BLaER1 treated with 17β-estradiol and CSF1 and Interleukin-3, amounts not matched to agents 10 nM and 100 nM (cell line): ENCODE results near the gene CEP83.

Experiments
- H3K27ac ChIP-seq, 11 experiments: shearing (Covaris generic); formaldehyde crosslinking; 2 replicates each; pipeline ENCODE4 v1.8.1; 2022
- H3K27me3 ChIP-seq, 11 experiments: shearing (Covaris generic); formaldehyde crosslinking; 2 replicates each; pipeline ENCODE4 v1.8.1; 2022
- H3K36me3 ChIP-seq, 11 experiments: shearing (Covaris generic); formaldehyde crosslinking; 2 replicates each; pipeline ENCODE4 v1.8.1; 2022
- H3K4me1 ChIP-seq, 10 experiments: shearing (Covaris generic); formaldehyde crosslinking; 2 replicates each; pipeline ENCODE4 v1.8.1; 2022
- H3K4me2 ChIP-seq, 11 experiments: shearing (Covaris generic); formaldehyde crosslinking; 2 replicates each; pipeline ENCODE4 v1.8.1; 2022
- H3K4me3 ChIP-seq, 10 experiments: shearing (Covaris generic); formaldehyde crosslinking; 2 replicates each; pipeline ENCODE4 v1.8.1; 2022
- H3K9ac ChIP-seq, 11 experiments: shearing (Covaris generic); formaldehyde crosslinking; 2 replicates each; pipeline ENCODE4 v1.8.1; 2022
- H3K9me3 ChIP-seq, 11 experiments: shearing (Covaris generic); formaldehyde crosslinking; replicated peaks in 1 of 11; 2 replicates each; pipeline ENCODE4 v1.8.1; 2022
- H4K20me1 ChIP-seq, 11 experiments: shearing (Covaris generic); formaldehyde crosslinking; 2 replicates each; pipeline ENCODE4 v1.8.1; 2022
- Cebpa-rat ChIP-seq, 11 experiments: shearing (Covaris generic); IDR thresholded peaks; 2 replicates each; pipeline ENCODE4 v1.8.1; 2022

The CEP83 gene

GRCh38 chr12:94260717-94261116 lies 198.9 kb downstream of the CEP83 start:
- H3K27me3 ChIP-seq, result no peaks in the 10 kb centered on the region
- no peaks in the 10 kb centered on the region for H3K9me3 ChIP-seq
- H3K4me1 ChIP-seq, result peaks cover 26 to 41% (median 31%) of the 10 kb centered on the region in 10 experiments
- H3K4me2 ChIP-seq, result no peak overlapping the region
- H3K4me3 ChIP-seq, result no peak overlapping the region
- H3K36me3 ChIP-seq, result peaks cover 0 to 30% (median 0%) of the 10 kb centered on the region in 11 experiments; a peak in 7 of 22 replicates
- no peak overlapping the region for H3K27ac ChIP-seq
- H4K20me1 ChIP-seq, result no peaks in the 10 kb centered on the region
- TF ChIP-seq Cebpa-rat (IDR thresholded peaks at IDR 0.05), result no peak
- no peak overlapping the region for H3K9ac ChIP-seq

DNA sequence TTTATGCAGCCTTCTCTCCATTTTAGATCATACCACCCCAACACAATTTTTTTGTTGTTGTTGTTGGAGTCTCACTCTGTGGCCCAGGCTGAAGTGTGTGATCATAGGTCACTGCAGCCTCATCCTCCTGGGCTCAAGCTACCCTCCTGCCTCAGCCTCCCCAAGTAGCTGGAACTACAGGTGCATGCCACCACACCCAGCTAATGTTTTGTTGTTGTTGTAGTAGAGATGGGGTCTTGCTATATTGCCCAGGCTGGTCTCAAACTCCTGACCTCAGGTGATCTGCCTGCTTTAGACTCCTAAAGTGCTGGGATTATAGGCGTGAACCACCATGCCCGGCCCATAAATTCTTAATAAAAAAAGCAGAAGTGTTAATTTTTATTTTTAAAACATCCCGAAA lies 199.7 kb downstream of the CEP83 start:
- Histone ChIP-seq H3K4me3 (no peak overlapping the region), H3K36me3 (peaks cover 0 to 36% (median 0%) of the 10 kb centered on the region in 11 experiments; a peak in 8 of 22 replicates), H3K27ac (no peak overlapping the region), H3K4me1 (peaks cover 26 to 36% (median 30%) of the 10 kb centered on the region in 10 experiments), H3K9me3 (no peaks in the 10 kb centered on the region), H4K20me1 (no peaks in the 10 kb centered on the region), H3K4me2 (no peak overlapping the region), H3K9ac (no peak overlapping the region), H3K27me3 (no peaks in the 10 kb centered on the region)
- TF ChIP-seq Cebpa-rat (IDR thresholded peaks at IDR 0.05), result no peak

GRCh38 chr12:94258593-94258992 lies 201.1 kb downstream of the CEP83 start:
- no peaks in the 10 kb centered on the region for H3K9me3 ChIP-seq
- no peaks in the 10 kb centered on the region for H3K27me3 ChIP-seq
- H3K4me1 ChIP-seq, result peaks cover 19 to 29% (median 22%) of the 10 kb centered on the region in 10 experiments
- no peak overlapping the region for H3K27ac ChIP-seq
- no peak for TF ChIP-seq Cebpa-rat (IDR thresholded peaks at IDR 0.05)
- no peaks in the 10 kb centered on the region for H4K20me1 ChIP-seq
- H3K4me3 ChIP-seq, result no peak overlapping the region
- H3K9ac ChIP-seq, result no peak overlapping the region
- peaks cover 0 to 45% (median 0%) of the 10 kb centered on the region in 11 experiments; a peak in 8 of 22 replicates for H3K36me3 ChIP-seq
- H3K4me2 ChIP-seq, result no peak overlapping the region
